Glomerular visceral epithelial cell (primary cell): ENCODE data around the gene TCHH.
A peak's percentile ranks its signal among the peaks of the same experiment; 100 is the strongest.
"Not testable (repeated sequence)": the region's sequence is repeated elsewhere in the genome, so short reads cannot be mapped to it uniquely, and the experiment has no call there.

ENCODE experiments used
- DNase-seq: peaks from one replicate; pipeline ENCODE4 v3.0.0-alpha.2; 2016; ENCODE audit errors: extremely low spot score

TCHH gene

DNA sequence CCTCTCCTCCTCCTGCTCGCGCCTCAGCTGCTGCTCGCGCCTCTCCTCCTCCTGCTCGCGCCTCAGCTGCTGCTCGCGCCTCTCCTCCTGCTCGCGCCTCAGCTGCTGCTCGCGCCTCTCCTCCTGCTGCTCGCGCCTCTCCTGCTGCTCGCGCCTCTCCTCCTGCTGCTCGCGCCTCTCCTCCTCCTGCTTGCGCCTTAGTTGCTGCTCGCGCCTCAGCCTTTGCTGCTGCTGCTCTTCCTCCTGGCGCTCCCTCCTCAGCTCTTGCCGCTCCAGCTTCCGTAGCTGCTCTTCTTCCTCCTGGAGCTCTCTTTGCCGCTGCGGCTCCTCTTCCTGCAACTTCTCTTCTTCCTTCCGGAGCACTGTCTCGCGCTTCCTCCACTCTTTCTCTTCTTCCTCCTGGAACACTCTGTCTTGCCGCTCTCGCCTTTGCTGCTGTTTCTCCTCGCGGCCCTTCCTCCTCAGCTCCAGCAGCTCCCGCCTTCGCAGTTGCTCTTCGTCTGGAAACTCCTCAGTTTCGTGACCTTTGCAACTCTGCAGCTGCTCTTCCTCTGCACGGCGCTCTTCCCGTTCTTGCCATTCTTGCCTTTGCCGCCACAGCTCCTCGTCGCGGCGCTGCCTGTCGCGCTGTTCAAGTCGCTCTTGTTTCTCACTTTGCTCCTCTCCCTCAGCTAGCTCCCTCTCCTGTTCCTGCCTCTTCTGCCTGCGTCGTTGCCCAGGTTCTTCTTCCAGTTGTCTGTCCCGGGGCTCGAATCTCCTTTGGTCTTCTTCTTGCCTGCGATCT is 3.0 kb downstream of the TCHH start:
- peak; percentile 42 for DNase-seq

DNA sequence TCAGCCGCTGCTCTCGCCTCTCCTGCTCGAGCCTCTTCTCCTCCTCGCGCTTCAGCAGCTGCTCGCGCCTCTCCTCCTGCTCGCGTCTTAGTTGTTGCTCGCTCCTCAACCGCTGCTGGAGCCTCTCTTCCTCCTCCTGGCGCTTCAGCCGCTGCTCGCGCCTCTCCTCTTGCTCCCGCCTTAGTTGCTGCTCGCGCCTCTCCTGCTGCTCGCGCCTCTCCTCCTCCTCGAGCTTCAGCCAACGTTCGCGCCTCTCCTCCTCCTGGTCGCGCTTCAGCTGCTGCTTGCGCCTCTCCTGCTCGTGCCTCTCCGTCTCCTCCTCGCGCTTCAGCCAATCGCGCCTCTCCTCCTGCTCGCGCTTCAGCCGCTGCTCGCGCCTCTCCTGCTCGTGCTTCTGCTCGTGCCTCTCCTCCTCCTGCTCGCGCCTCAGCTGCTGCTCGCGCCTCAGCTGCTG is 3.7 kb downstream of the TCHH start:
- DNase-seq = peak; percentile 71

DNA sequence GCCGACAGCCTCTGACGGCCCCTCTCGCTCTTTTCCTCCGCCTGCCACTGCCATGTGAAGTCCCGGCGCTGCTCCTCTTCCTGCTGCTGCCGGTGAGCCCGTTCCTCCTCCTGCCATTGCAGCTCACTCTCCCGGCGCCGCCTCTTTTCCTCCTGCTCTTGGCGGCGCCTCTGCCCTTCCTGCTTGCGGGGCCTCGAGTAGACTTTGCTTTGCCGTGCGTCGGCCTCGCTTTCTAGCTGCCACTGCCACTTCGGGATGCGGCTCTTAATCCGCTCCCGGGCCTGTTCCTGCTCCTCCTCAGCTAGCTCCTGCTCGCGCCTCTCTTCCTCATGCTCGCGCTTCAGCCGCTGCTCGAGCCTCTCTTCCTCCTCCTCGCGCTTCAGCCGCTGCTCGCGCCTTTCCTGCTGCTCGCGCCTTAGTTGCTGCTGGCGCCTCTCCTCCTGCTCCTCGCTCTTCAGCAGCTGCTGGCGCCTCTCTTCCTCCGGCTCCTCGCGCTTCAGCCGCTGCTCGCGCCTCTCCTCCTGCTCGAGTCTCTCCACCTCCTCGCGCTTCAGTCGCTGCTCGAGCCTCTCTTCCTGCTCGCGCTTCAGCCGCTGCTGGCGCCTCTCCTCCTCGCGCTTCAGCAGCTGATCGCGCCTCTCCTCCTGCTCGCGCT is 4.3 kb downstream of the TCHH start:
- DNase-seq = peak; percentile 66

DNA sequence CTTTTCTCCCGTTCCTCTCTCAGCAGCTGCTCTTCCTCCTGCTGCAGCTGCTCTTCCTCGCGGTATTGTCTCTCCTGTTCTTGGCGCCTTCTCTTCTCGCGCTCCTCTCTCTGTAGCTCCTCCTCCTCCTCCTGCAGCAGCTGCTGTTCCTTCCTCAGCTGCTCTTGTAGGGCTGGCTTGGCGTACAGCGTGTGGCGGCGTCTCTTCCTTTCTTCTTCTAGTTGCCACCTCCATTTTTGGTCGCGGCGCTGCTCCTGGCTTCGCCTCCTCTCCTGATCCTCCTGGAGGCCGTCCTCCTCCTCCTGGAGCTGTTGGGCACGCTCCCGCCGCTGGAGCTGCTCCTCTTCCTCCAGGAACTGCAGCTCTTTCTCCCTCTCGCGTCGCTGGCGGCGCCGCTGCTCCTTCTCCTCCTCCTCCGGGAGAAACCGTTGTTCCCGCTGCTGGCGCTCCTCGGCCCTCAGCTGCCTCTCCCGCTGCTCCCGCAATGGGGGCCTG is 4.8 kb downstream of the TCHH start:
- peak; percentile 71 for DNase-seq

DNA sequence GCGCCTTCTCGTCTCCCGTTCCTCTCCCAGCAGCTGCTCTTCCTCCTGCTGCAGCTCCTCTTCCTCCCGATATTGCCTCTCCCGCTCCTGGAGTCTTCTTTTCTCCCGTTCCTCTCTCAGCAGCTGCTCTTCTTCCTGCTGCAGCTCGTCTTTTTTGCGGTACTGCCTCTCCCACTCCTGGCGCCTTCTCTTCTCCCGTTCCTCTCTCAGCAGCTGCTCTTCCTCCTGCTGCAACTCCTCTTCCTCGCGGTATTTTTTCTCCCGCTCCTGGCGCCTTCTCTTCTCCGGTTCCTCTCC is 5.3 kb downstream of the TCHH start:
- DNase-seq = no peak

DNA sequence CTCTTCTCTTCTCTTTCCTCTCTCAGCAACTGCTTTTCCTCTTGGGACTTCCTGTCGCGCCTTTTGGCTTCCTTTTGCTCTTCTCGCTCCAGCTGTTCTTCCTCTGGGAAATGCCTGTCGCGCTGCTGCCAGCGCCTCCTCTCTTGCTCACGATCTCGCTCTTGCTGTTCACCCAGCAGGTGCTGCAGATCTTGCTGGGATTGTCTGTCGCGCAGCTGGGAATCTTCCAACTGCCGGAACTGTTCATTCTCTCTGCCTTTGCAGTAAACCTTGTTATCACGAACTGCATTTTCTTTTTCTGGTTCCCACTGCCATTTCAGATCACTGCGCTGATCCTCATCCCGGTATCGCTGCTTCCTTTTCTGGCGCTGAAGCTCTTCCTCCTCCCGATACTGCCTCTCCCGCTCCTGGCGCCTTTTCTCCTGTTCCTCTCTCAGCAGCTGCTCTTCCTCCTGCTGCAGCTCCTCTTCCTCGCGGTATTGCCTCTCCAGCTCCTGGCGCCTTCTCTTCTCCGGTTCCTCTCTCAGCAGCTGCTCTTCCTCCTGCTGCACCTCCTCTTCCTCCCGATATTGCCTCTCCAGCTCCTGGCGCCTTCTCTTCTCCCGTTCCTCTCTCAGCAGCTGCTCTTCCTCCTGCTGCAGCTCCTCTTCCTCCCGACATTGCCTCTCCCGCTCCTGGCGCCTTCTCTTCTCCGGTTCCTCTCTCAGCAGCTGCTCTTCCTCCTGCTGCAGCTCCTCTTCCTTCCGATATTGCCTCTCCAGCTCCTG is 5.8 kb downstream of the TCHH start:
- peak; percentile 21 for DNase-seq

DNA sequence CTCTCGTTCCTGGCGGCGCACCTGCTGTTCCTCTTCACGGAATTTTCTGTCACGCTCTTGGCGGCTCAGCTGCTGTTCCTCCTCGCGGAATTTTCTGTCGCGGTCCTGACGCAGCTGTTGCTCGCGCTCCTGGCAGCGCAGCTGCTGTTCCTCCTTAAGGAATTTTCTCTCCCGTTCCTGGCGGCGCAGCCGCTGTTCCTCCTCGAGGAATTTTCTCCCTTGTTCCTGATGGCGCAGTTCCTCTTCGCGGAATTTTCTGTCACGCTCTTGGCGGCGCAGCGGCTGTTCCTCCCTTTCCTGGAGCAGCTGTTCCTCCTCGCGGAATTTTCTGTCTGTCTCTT is 6.4 kb downstream of the TCHH start:
- no peak for DNase-seq

DNA sequence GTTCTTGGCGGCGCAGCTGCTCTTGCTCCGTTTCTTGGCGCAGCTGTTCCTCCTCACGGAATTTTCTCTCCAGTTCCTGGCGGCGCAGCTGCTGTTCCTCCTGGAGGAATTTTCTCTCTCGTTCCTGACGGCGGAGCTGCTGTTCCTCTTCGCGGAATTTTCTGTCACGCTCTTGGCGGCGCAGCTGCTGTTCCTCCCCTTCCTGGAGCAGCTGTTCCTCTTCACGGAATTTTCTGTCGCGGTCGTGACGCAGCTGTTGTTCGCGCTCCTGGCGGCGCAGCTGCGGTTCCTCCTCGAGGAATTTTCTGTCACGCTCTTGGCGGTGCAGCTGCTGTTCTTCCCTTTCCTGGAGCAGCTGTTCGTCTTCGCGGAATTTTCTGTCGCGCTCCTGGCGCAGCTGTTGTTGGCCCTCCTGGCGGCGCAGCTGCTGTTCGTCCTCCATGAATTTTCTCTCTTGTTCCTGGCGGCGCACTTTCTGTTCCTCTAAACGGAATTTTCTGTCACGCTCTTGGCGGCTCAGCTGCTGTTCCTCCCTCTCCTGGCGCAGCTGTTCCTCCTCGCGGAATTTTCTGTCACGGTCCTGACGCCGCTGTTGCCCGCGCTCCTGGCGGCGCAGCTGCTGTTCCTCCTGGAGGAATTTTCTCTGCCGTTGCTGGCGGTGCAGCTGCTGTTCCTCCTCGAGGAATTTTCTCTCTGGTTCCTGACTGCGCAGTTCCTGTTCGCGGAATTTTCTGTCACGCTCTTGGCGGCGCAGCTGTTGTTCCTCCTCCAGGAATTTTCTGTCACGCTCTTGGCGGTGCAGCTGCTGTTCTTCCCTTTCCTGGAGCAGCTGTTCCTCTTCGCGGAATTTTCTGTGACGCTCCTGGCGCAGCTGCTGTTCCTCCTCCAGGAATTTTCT is 7.0 kb downstream of the TCHH start:
- DNase-seq = peak; percentile 31

DNA sequence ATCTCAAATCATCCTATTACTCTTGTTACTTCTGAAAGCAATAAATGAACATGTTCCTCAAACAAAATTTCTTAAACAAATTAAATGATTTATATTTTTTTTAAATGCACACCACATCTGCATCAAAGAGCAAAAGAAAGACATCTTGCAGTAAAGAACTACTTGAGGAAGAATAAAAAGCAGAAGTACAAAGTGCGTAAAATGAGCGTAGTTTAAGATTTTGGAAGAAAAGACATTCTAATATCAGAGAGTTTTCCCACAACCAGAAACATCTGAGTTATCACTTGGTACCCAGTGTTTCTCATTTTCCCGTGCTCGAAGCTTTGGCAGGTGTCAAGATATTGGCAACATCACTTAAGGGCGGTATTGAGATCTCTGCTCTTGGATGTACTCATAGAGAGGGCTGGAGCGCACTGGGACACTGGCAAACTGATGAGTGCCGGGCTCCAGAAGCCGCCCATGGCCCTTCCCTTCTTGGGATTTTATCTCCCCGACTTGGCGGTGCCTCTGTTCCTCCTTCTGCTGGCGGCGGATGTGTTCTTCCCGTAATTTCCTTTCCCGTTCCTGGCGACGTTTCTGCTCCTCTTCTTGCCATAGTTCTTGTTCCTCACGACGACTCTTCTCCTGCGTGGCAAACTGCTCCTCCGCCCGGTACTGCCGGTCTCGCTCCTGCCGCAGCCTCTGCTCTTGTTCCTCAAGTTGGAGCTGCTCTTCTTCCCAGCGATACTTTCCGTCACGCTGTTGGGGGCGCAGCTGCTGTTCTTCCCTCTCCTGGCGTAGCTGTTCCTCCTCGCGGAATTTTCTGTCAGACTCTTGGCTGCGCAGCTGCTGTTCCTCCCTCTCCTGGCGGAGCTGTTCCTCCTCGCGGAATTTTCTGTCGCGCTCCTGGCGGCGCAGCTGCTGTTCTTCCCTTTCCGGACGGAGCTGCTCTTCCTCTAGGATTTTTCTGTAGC is 7.9 kb downstream of the TCHH start:
- DNase-seq = peak; percentile 1

DNA sequence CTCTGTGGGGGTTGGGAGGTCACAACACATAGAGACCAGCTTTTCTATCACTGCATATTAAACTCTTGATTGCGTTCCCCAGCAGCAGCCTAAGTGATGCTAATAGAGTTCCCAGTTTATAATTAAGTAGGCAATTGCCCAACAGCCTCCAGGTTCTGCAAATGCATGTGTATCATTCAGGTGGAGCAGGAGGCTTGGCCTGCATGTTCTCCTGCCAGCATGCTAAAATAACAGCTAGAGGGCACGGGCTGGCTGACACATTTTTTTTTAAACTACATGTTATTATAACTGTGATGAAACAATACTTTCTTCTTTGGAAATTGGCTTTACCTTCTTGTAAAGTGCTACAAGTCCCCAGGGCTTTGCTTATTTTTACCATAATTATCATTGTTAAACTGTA is 10.4 kb downstream of the TCHH start:
- no peak for DNase-seq

DNA sequence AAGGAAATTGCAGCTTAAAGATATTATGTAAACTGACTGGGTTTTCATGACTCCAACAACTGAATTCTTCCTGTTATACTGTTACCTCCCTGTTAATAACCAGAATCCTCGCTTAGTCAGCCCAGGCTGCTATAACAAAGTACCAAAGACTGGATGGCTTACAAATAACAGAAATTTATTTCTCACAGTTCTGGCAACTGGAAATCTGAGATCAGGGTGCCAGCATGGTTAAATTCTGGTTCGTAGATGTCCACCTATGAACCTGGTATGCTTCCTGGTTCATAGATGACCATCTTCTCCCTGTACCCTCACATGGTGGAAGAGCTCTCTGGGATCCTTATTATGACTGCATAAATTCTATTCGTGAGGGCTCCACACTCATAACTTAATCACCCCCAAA is 18.3 kb downstream of the TCHH start:
- DNase-seq = no peak

DNA sequence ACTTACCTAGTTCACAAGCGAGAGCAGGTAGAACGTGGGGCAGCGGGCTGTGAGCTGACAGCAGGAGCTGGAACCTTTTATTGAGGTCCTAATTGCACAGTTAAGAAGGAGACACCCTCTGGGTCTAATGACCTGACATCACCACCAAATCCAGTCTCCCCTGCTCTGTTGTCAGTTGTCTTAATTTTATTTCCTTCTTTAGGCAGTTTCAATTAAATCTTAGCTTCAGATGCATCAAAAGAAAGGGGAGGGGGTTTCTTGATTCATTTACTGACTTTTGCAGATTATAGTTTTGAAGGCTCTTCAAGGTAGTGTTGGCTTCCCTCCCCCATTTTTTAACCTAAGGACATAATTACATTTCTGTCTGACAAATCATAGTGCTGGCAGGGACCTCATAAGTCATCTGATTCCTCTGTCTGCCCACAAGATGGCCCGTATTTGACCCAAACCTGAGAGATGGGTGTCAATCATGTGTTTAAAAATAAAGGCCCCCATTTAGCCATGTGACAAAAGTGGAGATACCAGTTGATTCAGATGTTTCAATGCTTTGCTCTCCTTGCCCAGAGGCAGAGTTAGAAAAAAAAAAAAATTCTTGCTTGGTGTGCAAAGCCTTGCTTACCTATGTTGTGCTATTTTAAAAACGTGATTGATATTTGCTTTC is 26.1 kb downstream of the TCHH start, which contains the start of gene TCHHL1:
TCHHL1 (minus strand) TSS at position 51 of the 661 bp plus-strand sequence. CDS start 921 bp downstream, outside the sequence.
- DNase-seq = no peak

DNA sequence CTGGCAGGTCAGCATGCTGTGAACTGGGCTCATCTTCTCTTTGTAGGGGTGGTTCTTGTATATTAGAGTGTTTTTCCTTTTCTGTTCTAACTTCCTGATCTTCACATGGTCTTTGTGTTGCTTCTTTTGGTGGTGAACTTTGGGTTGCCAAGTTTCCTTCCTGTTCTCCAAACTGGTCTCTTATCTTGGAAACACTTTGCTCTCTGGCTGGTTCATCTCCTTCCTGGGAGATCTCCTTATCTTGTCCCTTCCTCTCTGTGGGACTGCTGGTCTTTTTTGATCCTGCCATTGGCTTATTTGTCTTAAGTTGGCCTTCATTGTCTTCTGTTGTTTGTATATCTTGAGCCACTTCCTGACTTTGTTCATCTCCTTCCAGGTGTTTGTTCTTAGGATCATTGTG is 28.5 kb downstream of the TCHH start:
- DNase-seq = no peak

DNA sequence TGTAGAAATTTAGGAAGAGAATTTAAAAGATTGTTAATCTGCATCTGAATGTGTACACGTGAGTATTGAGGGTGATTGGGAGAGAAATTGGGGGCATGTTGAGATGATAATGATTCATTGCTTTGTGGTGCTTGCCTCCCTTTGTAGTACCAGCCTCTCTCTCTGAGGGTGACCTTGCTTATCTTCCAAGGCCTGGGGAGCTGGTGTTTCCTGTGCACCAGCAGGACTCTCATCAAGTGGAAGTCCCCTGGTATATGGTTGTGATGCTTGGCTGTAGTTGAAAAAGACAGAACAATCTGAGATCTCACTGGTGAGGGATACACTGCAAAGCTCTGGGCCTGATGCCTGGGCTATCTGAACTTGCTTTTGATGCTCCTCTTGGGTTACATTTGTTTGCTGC is 30.4 kb downstream of the TCHH start:
- DNase-seq = no peak

DNA sequence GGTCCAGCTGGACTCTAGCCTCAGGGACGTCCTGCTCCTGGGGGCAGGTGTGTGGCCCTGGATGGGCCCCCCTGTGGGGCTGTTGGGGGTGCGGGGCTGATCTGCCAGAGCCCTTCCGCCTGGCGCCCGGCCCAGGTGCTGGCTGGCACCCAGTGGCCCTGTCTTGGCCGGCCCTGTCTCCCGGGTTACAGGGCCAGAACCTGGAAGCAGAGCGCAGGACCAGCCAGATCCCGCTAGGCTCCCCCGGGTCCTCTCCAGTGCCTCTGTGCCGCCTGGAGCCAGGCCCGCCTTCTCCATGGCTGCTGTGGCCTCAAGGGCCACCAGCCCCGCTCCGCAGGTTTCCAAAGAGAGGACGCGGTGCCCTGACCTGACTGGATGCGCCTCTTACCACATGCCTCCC is 34.2 kb downstream of the TCHH start:
- not testable (repeated sequence) for DNase-seq

DNA sequence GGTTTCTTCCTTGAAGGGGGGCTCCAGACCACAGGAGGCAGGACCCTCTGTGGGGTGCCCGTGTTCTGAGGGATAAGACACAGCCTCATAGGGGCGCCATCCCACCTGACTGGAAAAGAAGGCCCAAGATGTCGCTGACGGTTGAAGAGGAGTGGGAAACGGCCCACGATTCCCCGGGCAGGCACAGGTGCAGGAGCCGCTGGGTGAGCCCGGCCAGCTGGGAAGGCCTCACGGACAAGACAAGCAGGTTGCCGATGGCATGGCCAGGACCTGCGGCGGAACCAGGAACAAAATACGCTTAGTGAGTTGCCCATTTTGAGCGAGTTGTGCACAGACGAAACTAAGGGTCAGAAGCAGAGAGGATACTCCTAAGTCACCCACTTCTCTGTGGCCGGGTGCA is 34.8 kb downstream of the TCHH start:
- not testable (repeated sequence) for DNase-seq

DNA sequence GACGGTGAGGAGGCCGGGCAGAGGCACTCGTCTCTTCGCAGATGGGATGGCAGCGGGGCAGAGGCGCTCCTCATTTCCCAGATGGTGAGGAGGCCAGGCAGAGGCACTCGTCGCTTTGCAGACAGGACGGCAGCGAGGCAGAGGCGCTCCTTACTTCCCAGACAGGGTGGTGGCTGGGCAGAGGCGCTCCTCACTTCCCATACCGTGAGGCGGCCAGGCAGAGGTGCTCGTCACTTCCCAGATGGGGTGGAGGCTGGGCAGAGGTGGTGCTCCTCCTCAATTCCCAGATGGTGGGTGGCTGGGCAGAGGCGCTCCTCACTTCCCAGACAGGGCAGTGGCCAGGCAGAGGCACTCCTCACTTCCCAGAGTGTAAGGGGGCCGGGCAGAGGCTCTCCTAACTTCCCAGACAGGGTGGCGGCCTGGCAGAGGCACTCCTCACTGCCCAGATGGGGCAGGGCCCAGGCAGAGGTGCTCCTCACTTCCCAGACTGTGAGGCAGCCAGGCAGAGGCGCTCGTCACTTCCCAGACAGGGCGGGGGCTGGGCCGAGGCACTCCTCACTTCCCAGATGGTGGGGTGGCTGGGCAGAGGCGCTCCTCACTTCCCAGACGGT is 36.3 kb downstream of the TCHH start:
- DNase-seq = no peak

DNA sequence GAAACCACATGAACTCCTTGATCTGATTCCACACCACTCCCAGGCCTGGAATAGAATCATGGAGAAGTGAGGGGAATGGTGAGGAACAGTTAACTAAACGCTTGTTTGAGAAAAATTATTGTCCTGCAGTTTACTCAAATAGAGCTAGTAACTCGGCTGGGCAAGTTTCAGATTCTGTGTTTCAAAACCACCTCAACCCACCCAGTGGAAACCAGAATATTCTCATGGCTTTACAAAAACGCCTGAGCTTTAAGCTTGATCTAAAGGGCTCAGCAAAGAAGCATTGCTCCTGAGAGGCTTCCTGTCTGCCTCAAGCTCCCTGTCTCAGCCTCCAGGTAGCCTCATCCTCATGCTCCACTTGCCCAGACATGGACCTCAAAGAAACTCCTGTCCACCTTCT is 42.9 kb downstream of the TCHH start:
- no peak for DNase-seq

DNA sequence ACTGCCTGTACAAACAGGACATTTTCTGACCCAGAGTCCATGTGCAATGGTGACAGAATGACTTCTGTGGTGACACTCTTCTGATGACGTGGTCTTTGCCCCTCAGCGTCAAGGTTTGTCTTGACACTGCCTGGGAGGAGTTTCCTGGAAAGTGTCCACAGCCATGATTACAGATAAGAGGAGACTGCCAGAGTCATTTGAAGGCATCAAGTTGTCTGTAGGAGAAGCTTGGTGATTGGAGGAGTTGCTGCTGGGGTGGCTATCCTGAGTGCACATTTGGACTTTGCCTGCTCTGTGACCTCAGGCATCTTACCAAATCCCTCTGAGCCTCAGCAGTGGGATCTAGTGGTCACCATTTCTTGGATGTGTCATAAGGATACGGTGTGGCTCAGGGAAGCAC is 44.1 kb downstream of the TCHH start:
- no peak for DNase-seq

DNA sequence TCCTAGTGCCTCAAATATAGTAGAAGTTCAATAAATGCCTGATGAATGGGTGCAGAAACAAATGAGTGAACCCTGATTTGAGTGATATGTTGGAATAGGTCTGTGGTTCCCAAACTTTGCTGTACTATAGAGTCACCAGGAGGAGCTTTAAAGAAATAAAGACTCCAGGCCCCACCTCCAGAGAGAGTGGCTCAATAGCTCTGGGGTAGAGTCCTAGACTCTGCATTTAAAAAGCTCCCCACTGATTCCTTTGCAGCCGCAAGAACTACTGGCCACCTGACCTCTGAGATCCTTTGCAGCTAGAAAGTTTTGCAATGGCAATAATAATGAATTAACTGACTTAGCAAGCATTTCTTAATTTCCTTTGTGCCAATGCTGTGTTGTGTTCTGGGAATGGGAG is 47.3 kb downstream of the TCHH start:
- no peak for DNase-seq
